HCT116 (cell line): ENCODE data around the gene COX7B. TPM values are rescaled to one million over a fixed set of nuclear protein-coding genes. Genes with fewer than 3 reads are reported as not detected.

Experiments
- ATAC-seq: fragments of 200-7000 bp; cut with Tn5 transposase; 2 replicates; pipeline ENCODE4 v1.9.1; 2020; ENCODE audit warnings: mild to moderate bottlenecking, moderate library complexity
- BruUV-seq: library from RNA; stranded (reverse); fragments of 400-500 nt; replicated peaks from 2 replicates; lab custom pipeline; 2021; lab: Mats Ljungman, UMichigan
- CTCF ChIA-PET: fragments of 300-600 bp; sonication (Branson Sonifier 250); formaldehyde crosslinking; loops from one replicate; lab custom pipeline; 2021; ENCODE audit warnings: antibody characterized with exemption; lab: Charles Lee
- POLR2A ChIA-PET: fragments of 300-600, 350-600 bp; sonication (Branson Sonifier 250); formaldehyde crosslinking; loops from one replicate; lab custom pipeline; 2021; ENCODE audit warnings: antibody characterized with exemption; lab: Charles Lee
- RAD21 ChIA-PET, 2 experiments: fragments of 300-600 bp; sonication (Branson Sonifier 250); formaldehyde crosslinking; loops; one replicate each; lab custom pipeline; 2023; ENCODE audit warnings: low total read pairs in 2 of 2; ENCODE audit not compliant: uncharacterized antibody in 2 of 2, unreplicated experiment in 2 of 2, low non-redundant PET in 1 of 2; lab: Charles Lee
- DNase-seq: peaks from one replicate; pipeline ENCODE4 v3.0.0-alpha.2; 2010; ENCODE audit warnings: low read depth, low spot score
- H2AFZ ChIP-seq: fragments of 200-600 bp; shearing (Covaris generic), sonication (generic); 2 replicates; pipeline ENCODE4 v1.6.1; 2017; ENCODE audit warnings: low read depth, mixed run types, mixed read lengths, antibody characterized with exemption, low read length; ENCODE audit not compliant: poor library complexity, severe bottlenecking
- H3K27ac ChIP-seq: 2 replicates; pipeline ENCODE4 v1.5.1; 2012; ENCODE audit warnings: low read depth, low read length
- H3K27me3 ChIP-seq: fragments of 200-600 bp; sonication (generic); 2 replicates; pipeline ENCODE4 v1.6.1; 2016; ENCODE audit warnings: mixed run types, low read length, mixed read lengths; ENCODE audit not compliant: insufficient read depth
- H3K36me3 ChIP-seq, 2 experiments: fragments of 200-500 bp in 1 of 2; fragments of 200-600 bp in 1 of 2; sonication (Bioruptor generic) in 1 of 2; sonication (generic) in 1 of 2; 2 replicates each; pipeline versions ENCODE4 v1.5.1 to v1.6.1; 2014 to 2016; ENCODE audit warnings: low read length in 2 of 2, inconsistent platforms in 1 of 2, mixed read lengths in 1 of 2, mixed run types in 1 of 2; ENCODE audit not compliant: insufficient read depth in 2 of 2, control insufficient read depth in 1 of 2
- H3K4me1 ChIP-seq, 2 experiments: fragments of 200-600 bp in 1 of 2; sonication (generic) in 1 of 2; 2 replicates each; pipeline versions ENCODE4 v1.5.1 to v1.6.1; 2012 to 2017; ENCODE audit warnings: low read length in 2 of 2, inconsistent platforms in 1 of 2, mild to moderate bottlenecking in 1 of 2, mixed read lengths in 1 of 2, mixed run types in 1 of 2, moderate library complexity in 1 of 2; ENCODE audit not compliant: insufficient read depth in 2 of 2, control insufficient read depth in 1 of 2
- H3K4me2 ChIP-seq: fragments of 200-600 bp; sonication (generic); 2 replicates; pipeline ENCODE4 v1.6.1; 2017; ENCODE audit warnings: mixed run types, low read length, mixed read lengths
- H3K4me3 ChIP-seq, 2 experiments: fragments of 200-600 bp in 1 of 2; sonication (generic) in 1 of 2; replicated peaks in 1 of 2; 2 replicates each; pipeline ENCODE4 v1.5.1; 2011 to 2016; ENCODE audit warnings: low read length in 2 of 2, control low read depth in 1 of 2, low read depth in 1 of 2, mild to moderate bottlenecking in 1 of 2, mixed read lengths in 1 of 2, mixed run types in 1 of 2
- H3K79me2 ChIP-seq: fragments of 200-600 bp; sonication (generic); 2 replicates; pipeline ENCODE4 v1.6.1; 2017; ENCODE audit warnings: mild to moderate bottlenecking, mixed run types, low read length, moderate library complexity, mixed read lengths; ENCODE audit not compliant: insufficient read depth
- H3K9ac ChIP-seq: fragments of 200-600 bp; sonication (generic); 2 replicates; pipeline ENCODE4 v1.6.1; 2016; ENCODE audit warnings: low read length, mixed read lengths
- H3K9me2 ChIP-seq: fragments of 200-600 bp; sonication (generic), shearing (Covaris generic); 2 replicates; pipeline ENCODE4 v1.6.1; 2017; ENCODE audit warnings: mixed run types, mild to moderate bottlenecking, moderate library complexity; ENCODE audit not compliant: insufficient read depth
- H3K9me3 ChIP-seq, 2 experiments: fragments of 200-500 bp in 1 of 2; fragments of 200-600 bp in 1 of 2; sonication (Bioruptor generic) in 1 of 2; sonication (generic) in 1 of 2; 2 replicates each; pipeline ENCODE4 v1.6.1; 2014 to 2017; ENCODE audit warnings: low read length in 2 of 2, mixed read lengths in 2 of 2, inconsistent platforms in 1 of 2, low read depth in 1 of 2, mild to moderate bottlenecking in 1 of 2, mixed run types in 1 of 2, moderate library complexity in 1 of 2; ENCODE audit not compliant: control insufficient read depth in 1 of 2, insufficient read depth in 1 of 2
- H4K20me1 ChIP-seq: fragments of 200-600 bp; sonication (generic), shearing (Covaris generic); 2 replicates; pipeline ENCODE4 v1.6.1; 2017; ENCODE audit warnings: mixed run types, mild to moderate bottlenecking, moderate library complexity; ENCODE audit not compliant: insufficient read depth
- EZH2 ChIP-seq: fragments of 200-600 bp; sonication (generic); IDR thresholded peaks from 2 replicates; pipeline ENCODE4 v1.6.1; 2017; ENCODE audit warnings: antibody characterized with exemption, mixed run types
- JUND ChIP-seq: IDR thresholded peaks from 2 replicates; pipeline ENCODE4 v1.6.1; 2012
- SIN3A ChIP-seq: IDR thresholded peaks from 2 replicates; pipeline ENCODE4 v1.6.1; 2012; ENCODE audit warnings: low read depth
- SP1 ChIP-seq: IDR thresholded peaks from 2 replicates; pipeline ENCODE4 v1.6.1; 2012; ENCODE audit warnings: low read depth
- YY1 ChIP-seq: IDR thresholded peaks from 2 replicates; pipeline ENCODE4 v1.6.1; 2011; ENCODE audit warnings: low read length, low read depth, moderate library complexity, mild to moderate bottlenecking; ENCODE audit not compliant: insufficient replicate concordance; ENCODE audit errors: extremely low read depth
- ZNF274 ChIP-seq: fragments of 200-500 bp; sonication (Bioruptor generic); IDR thresholded peaks from 2 replicates; pipeline ENCODE4 v1.6.1; 2014; ENCODE audit warnings: mild to moderate bottlenecking, low read depth, low read length, inconsistent platforms
- intact Hi-C: fragments of 100-400 bp; cut with micrococcal nuclease; formaldehyde crosslinking; loops from 2 replicates; pipeline ENCODE4 v1.10.0; 2022
- total RNA-seq: library from RNA; stranded (reverse); gene quantifications from one replicate; pipeline ENCODE4 v1.2.1, GENCODE V29; 2021; ENCODE audit not compliant: unreplicated experiment
- TF ChIP-seq, protein P1 (sequence below): IDR thresholded peaks from 2 replicates; pipeline ENCODE4 v1.6.1; 2012; ENCODE audit warnings: low read depth
- TF ChIP-seq, protein P2 (sequence below): IDR thresholded peaks from 2 replicates; pipeline ENCODE4 v1.6.1; 2012
- TF ChIP-seq, protein P3 (sequence below): IDR thresholded peaks from 2 replicates; pipeline ENCODE4 v1.6.1; 2011; ENCODE audit warnings: mild to moderate bottlenecking, low read length, moderate library complexity; ENCODE audit not compliant: insufficient replicate concordance; ENCODE audit errors: extremely low read depth

COX7B gene
- total RNA-seq, 1 experiment from 2014 or later: 268 TPM

DNA sequence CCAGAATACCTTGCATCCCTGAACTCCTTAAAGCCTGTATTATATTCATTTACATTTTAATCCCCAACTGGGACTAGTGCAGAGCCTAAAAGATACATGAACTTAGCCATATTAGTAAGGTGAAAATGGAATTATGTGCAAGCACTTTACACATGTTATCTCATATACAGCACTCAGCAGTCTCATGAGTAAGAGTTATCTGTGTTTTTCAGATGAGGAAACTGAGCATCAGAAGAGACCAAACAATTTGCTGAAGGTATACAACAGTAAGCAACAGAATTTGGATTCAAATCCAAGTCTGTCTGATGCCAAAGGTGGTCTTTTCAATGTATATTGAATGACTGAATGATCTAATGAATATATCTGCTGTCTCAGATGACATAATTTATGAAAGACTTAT is 23.5 kb downstream of the COX7B start:
- H3K9me2 ChIP-seq: no peaks in the 10 kb centered on the region
- RAD21 ChIA-PET: no interaction called here
- TF ChIP-seq JUND (no peak), YY1 (no peak), SP1 (no peak), EZH2 (no peak), ZNF274 (no peak), SIN3A (no peak)
- TF ChIP-seq, protein P1, sequence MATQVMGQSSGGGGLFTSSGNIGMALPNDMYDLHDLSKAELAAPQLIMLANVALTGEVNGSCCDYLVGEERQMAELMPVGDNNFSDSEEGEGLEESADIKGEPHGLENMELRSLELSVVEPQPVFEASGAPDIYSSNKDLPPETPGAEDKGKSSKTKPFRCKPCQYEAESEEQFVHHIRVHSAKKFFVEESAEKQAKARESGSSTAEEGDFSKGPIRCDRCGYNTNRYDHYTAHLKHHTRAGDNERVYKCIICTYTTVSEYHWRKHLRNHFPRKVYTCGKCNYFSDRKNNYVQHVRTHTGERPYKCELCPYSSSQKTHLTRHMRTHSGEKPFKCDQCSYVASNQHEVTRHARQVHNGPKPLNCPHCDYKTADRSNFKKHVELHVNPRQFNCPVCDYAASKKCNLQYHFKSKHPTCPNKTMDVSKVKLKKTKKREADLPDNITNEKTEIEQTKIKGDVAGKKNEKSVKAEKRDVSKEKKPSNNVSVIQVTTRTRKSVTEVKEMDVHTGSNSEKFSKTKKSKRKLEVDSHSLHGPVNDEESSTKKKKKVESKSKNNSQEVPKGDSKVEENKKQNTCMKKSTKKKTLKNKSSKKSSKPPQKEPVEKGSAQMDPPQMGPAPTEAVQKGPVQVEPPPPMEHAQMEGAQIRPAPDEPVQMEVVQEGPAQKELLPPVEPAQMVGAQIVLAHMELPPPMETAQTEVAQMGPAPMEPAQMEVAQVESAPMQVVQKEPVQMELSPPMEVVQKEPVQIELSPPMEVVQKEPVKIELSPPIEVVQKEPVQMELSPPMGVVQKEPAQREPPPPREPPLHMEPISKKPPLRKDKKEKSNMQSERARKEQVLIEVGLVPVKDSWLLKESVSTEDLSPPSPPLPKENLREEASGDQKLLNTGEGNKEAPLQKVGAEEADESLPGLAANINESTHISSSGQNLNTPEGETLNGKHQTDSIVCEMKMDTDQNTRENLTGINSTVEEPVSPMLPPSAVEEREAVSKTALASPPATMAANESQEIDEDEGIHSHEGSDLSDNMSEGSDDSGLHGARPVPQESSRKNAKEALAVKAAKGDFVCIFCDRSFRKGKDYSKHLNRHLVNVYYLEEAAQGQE: no peak
- TF ChIP-seq, protein P2, sequence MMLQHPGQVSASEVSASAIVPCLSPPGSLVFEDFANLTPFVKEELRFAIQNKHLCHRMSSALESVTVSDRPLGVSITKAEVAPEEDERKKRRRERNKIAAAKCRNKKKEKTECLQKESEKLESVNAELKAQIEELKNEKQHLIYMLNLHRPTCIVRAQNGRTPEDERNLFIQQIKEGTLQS: no peak
- TF ChIP-seq, protein P3, sequence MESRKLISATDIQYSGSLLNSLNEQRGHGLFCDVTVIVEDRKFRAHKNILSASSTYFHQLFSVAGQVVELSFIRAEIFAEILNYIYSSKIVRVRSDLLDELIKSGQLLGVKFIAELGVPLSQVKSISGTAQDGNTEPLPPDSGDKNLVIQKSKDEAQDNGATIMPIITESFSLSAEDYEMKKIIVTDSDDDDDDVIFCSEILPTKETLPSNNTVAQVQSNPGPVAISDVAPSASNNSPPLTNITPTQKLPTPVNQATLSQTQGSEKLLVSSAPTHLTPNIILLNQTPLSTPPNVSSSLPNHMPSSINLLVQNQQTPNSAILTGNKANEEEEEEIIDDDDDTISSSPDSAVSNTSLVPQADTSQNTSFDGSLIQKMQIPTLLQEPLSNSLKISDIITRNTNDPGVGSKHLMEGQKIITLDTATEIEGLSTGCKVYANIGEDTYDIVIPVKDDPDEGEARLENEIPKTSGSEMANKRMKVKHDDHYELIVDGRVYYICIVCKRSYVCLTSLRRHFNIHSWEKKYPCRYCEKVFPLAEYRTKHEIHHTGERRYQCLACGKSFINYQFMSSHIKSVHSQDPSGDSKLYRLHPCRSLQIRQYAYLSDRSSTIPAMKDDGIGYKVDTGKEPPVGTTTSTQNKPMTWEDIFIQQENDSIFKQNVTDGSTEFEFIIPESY: no peak
- H3K9me3 ChIP-seq: no peaks in the 10 kb centered on the region
- H3K79me2 ChIP-seq: no peaks in the 10 kb centered on the region
- H3K9ac ChIP-seq: no peak overlapping the region
- no peaks in the 10 kb centered on the region for H4K20me1 ChIP-seq
- BruUV-seq: no TSS peak
- POLR2A ChIA-PET: no interaction called here
- no peaks in the 10 kb centered on the region for H3K4me1 ChIP-seq
- no peaks in the 10 kb centered on the region for H3K36me3 ChIP-seq
- no peak overlapping the region for H2AFZ ChIP-seq
- H3K4me3 ChIP-seq: no peak overlapping the region
- no peak for DNase-seq
- H3K27me3 ChIP-seq: no peaks in the 10 kb centered on the region
- CTCF ChIA-PET: no interaction called here
- no peak for ATAC-seq
- H3K4me2 ChIP-seq: no peak overlapping the region
- H3K27ac ChIP-seq: no peak overlapping the region
- intact Hi-C loops: no loop called here
